ENCODE data around the gene PGLYRP1. TPM values are rescaled to one million over a fixed set of nuclear protein-coding genes. Genes with fewer than 3 reads are reported as not detected.

PGLYRP1 gene
- total and polyA plus RNA-seq, 2 of the 13 experiments (the other 11 are each of a cell fraction or from before 2014, with no cell fraction given), result not detected

- no peak overlapping the region for H3K9ac ChIP-seq (ENCODE audit: insufficient read depth, low read depth, low read length)
- TF ChIP-seq KDM2A (CRISPR knock-in tag; IDR thresholded peaks at IDR 0.05; ENCODE audit: borderline replicate concordance, low read depth), result no peak
- no peak for TF ChIP-seq TEAD2 (CRISPR knock-in tag; IDR thresholded peaks at IDR 0.05)
- TF ChIP-seq MLXIP (CRISPR knock-in tag; IDR thresholded peaks at IDR 0.05; ENCODE audit: borderline replicate concordance), result no peak
- TF ChIP-seq ZNF431 (CRISPR knock-in tag; IDR thresholded peaks at IDR 0.05; ENCODE audit: borderline replicate concordance, low read depth), result no peak
- no peak for TF ChIP-seq ZNF441 (CRISPR knock-in tag; IDR thresholded peaks at IDR 0.05; ENCODE audit: borderline replicate concordance)
- TF ChIP-seq ZNF543 (CRISPR knock-in tag; IDR thresholded peaks at IDR 0.05), result no peak
- TF ChIP-seq ZSCAN21 (CRISPR knock-in tag; IDR thresholded peaks at IDR 0.05; ENCODE audit: borderline replicate concordance), result no peak
- no peak for TF ChIP-seq NFKB2 (CRISPR knock-in tag; IDR thresholded peaks at IDR 0.05; ENCODE audit: borderline replicate concordance)
- no peak for TF ChIP-seq ZNF382 (CRISPR knock-in tag; IDR thresholded peaks at IDR 0.05; ENCODE audit: borderline replicate concordance)
- TF ChIP-seq CSRNP1 (CRISPR knock-in tag; IDR thresholded peaks at IDR 0.05), result no peak
- no peak for TF ChIP-seq HOXA7 (CRISPR knock-in tag; IDR thresholded peaks at IDR 0.05)
- no peak for TF ChIP-seq ZBTB39 (CRISPR knock-in tag; IDR thresholded peaks at IDR 0.05)
- H3K36me3 ChIP-seq (replicated peaks in 1 of 2; ENCODE audit: control insufficient read depth in 1 of 2, insufficient read depth in 2 of 2, low read length in 2 of 2), result 0 out of 5 replicates have a peak, but pooled peaks cover 0 to 1% of the 10 kb centered on the region in 2 experiments
- 93% methylated on average over 33 of the region's 34 CpGs for WGBS (ENCODE audit: low lambda C conversion rate)
- no peak overlapping the region for H3K4me2 ChIP-seq (ENCODE audit: low read depth, low read length)
- in situ Hi-C loops (cut with HindIII; ENCODE audit: extremely low pct_ligation_motif_present, low pct_unique_long_range_greater_than_20kb) (loop anchor here (10.0 kb wide), 1 partner anchor 86 kb away; the partner anchor contains the start of gene NANOS2), intact Hi-C loops (cut with micrococcal nuclease; ENCODE audit: unreplicated experiment) (no loop called here)
- ATAC-seq, result no peak
- no peak for DNase-seq (ENCODE audit: low spot score)
- H2AFZ ChIP-seq (ENCODE audit: low read length), result no peak overlapping the region
- CTCF ChIA-PET (ENCODE audit: low intra/inter-chr PET ratio, low total read pairs), result no interaction called here
- no peak for FAIRE-seq
- H4K20me1 ChIP-seq (ENCODE audit: insufficient read depth, low read length), result no peaks in the 10 kb centered on the region
- no TSS peak for BruUV-seq (replicated peaks)
- POLR2A ChIA-PET, result no interaction called here
- H3K79me2 ChIP-seq (ENCODE audit: insufficient read depth, low read length), result peaks cover 7% of the 10 kb centered on the region
- no peaks in the 10 kb centered on the region for H3K9me3 ChIP-seq (ENCODE audit: low read length)
- peaks cover 12% of the 10 kb centered on the region; the same call in 1 of the 2 replicates for H3K4me1 ChIP-seq (ENCODE audit: insufficient read depth, low read length)
- H3K27ac ChIP-seq (ENCODE audit: extremely low read length, insufficient read depth, low read length), result no peak overlapping the region
- no peak overlapping the region for H3K4me3 ChIP-seq (replicated peaks in 1 of 3; ENCODE audit: insufficient read depth in 1 of 3, low read depth in 2 of 3, low read length in 3 of 3)
- H3K27me3 ChIP-seq (ENCODE audit: control insufficient read depth in 1 of 2, insufficient read depth in 2 of 2, low read length in 2 of 2), result no peaks in the 10 kb centered on the region
These were observed 22.2 kb downstream of the PGLYRP1 start for GRCh38 chr19:46000491-46001246.

Measured in HepG2 (cell line).